ENCODE results near the gene MAGOH. TPM values are rescaled to one million over a fixed set of nuclear protein-coding genes. Genes with fewer than 3 reads are reported as not detected.

The MAGOH gene
- total and polyA plus RNA-seq, 10 of the 15 experiments (the other 5 are each of a cell fraction or from before 2014, with no cell fraction given) = 62.6 to 261 (median 89.8) TPM

DNA sequence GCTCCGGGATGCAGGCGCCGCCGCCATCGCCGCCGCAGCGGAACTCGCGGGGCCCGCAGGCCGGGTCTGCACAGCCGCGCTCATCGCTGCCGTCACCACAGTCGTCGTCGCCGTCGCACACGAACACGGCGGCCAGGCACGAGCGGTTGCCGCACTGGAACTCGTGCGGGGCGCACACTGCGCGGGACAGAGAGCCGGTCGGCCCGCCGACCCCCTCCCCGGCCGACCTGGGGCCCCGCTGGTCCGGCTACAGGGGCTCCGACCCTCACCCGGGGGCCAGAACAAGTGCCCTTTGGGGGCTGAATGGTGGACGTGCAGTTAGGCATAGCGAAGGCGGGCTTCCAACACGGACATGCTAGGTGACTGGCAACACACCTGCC lies 38.6 kb upstream of the MAGOH start:
- TF ChIP-seq MYC (IDR thresholded peaks at IDR 0.05; ENCODE audit: insufficient read depth, insufficient read length, insufficient replicate concordance, low read length, severe bottlenecking) = no peak
- TF ChIP-seq, protein P1, sequence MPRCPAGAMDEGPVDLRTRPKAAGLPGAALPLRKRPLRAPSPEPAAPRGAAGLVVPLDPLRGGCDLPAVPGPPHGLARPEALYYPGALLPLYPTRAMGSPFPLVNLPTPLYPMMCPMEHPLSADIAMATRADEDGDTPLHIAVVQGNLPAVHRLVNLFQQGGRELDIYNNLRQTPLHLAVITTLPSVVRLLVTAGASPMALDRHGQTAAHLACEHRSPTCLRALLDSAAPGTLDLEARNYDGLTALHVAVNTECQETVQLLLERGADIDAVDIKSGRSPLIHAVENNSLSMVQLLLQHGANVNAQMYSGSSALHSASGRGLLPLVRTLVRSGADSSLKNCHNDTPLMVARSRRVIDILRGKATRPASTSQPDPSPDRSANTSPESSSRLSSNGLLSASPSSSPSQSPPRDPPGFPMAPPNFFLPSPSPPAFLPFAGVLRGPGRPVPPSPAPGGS (IDR thresholded peaks at IDR 0.05; ENCODE audit: borderline replicate concordance, insufficient read depth, low read depth, low read length, poor library complexity, severe bottlenecking) = peak; percentile 37
- H3K27ac ChIP-seq (ENCODE audit: control insufficient read depth, insufficient read depth) = no peak overlapping the region
- ATAC-seq (no peak), DNase-seq (ENCODE audit: low read depth, low spot score) (no peak), FAIRE-seq (no peak)
- H3K4me3 ChIP-seq = no peak overlapping the region
- H4K20me1 ChIP-seq (ENCODE audit: control insufficient read depth, insufficient read depth) = no peaks in the 10 kb centered on the region
- no peaks in the 10 kb centered on the region for H3K4me1 ChIP-seq (ENCODE audit: control insufficient read depth, insufficient read depth, low read length)
- in situ Hi-C loops (cut with MboI) (loop anchor here (5.0 kb wide), 1 partner anchor 115 kb away; no protein-coding TSS in a partner anchor), intact Hi-C loops (cut with micrococcal nuclease; ENCODE audit: unreplicated experiment) (no loop called here)
- no peak overlapping the region for H3K9ac ChIP-seq (ENCODE audit: control insufficient read depth, insufficient read depth, low read length)
- H3K79me2 ChIP-seq (ENCODE audit: control insufficient read depth, insufficient read depth, low read length) = no peaks in the 10 kb centered on the region
- BruUV-seq (replicated peaks) = no TSS peak
- CTCF ChIA-PET = interaction anchor here (0.9 to 5.8 kb wide), 5 partner anchors 17 to 128 kb away, joined by 3 to 185 read pairs (median 11); no protein-coding TSS in a partner anchor
- no peak overlapping the region for H3K4me2 ChIP-seq (ENCODE audit: control insufficient read depth, insufficient read depth)
- POLR2A ChIA-PET = no interaction called here
- SMC1A ChIA-PET (ENCODE audit: uncharacterized antibody, unreplicated experiment) = interaction anchor here (2.0 to 5.9 kb wide), 3 partner anchors 19 to 117 kb away, joined by 9 to 107 read pairs (median 11); no protein-coding TSS in a partner anchor
- 98% methylated on average over 29 of the region's 46 CpGs for WGBS (ENCODE audit: insufficient coverage, insufficient replicate concordance, low lambda C conversion rate, missing lambda C conversion rate)
- no peaks in the 10 kb centered on the region for H3K9me3 ChIP-seq (replicated peaks; ENCODE audit: control insufficient read depth, insufficient read depth, low read length)
- RAD21 ChIA-PET (ENCODE audit: unreplicated experiment) = interaction anchor here (1.2 to 4.6 kb wide), 4 partner anchors 13 to 167 kb away, joined by 3 to 105 read pairs (median 6); no protein-coding TSS in a partner anchor
- H2AFZ ChIP-seq (ENCODE audit: control insufficient read depth, low read depth, low read length) = no peak overlapping the region
- no peaks in the 10 kb centered on the region for H3K27me3 ChIP-seq (replicated peaks in 1 of 2; ENCODE audit: control insufficient read depth in 2 of 2, insufficient read depth in 2 of 2, low read length in 1 of 2)
- H3K36me3 ChIP-seq (ENCODE audit: control insufficient read depth in 2 of 2, insufficient read depth in 2 of 2, low read length in 1 of 2) = peaks cover 12 to 27% of the 10 kb centered on the region in 2 experiments; a peak in 3 of 4 replicates

Measured in GM12878 (cell line).